SU-DHL-6 (cell line): ENCODE measurements around the gene CCDC187.
"Not testable (repeated sequence)": the region's sequence is repeated elsewhere in the genome, so short reads cannot be mapped to it uniquely, and the experiment has no call there.

Experiments
- H2AFZ ChIP-seq: fragments of 200-600 bp; sonication (generic); 2 replicates; pipeline ENCODE4 v1.6.1; 2014; ENCODE audit warnings: low read depth, mild to moderate bottlenecking, moderate library complexity, mixed read lengths, antibody characterized with exemption, low read length; ENCODE audit not compliant: severe bottlenecking
- H3F3A ChIP-seq: fragments of 200-600 bp; shearing (Covaris generic); 2 replicates; pipeline ENCODE4 v1.6.0; 2016; ENCODE audit warnings: antibody characterized with exemption, mild to moderate bottlenecking; ENCODE audit not compliant: insufficient read depth
- H3K27ac ChIP-seq: fragments of 200-600 bp; sonication (generic); 2 replicates; pipeline ENCODE4 v1.5.1; 2016; ENCODE audit warnings: low read depth, mild to moderate bottlenecking, low read length, moderate library complexity, mixed read lengths
- H3K27me3 ChIP-seq: fragments of 200-600 bp; sonication (generic), shearing (Covaris generic); 2 replicates; pipeline ENCODE4 v1.6.0; 2014; ENCODE audit warnings: mild to moderate bottlenecking, low read length
- H3K36me3 ChIP-seq: fragments of 200-600 bp; sonication (generic); 2 replicates; pipeline ENCODE4 v1.6.1; 2014; ENCODE audit warnings: mild to moderate bottlenecking, low read length, mixed read lengths
- H3K4me2 ChIP-seq: fragments of 300-600, 200-600 bp; shearing (Covaris generic), sonication (generic); 2 replicates; pipeline ENCODE4 v1.6.0; 2014; ENCODE audit warnings: low read length, low read depth, mild to moderate bottlenecking; ENCODE audit not compliant: poor library complexity, severe bottlenecking
- H3K4me3 ChIP-seq: fragments of 200-600 bp; sonication (generic); 2 replicates; pipeline ENCODE4 v1.5.1; 2014; ENCODE audit warnings: antibody characterized with exemption, low read length, mild to moderate bottlenecking, mixed read lengths; ENCODE audit not compliant: insufficient read depth, poor library complexity, severe bottlenecking
- H3K79me2 ChIP-seq: fragments of 200-600 bp; sonication (generic); 2 replicates; pipeline ENCODE4 v1.6.1; 2014; ENCODE audit warnings: mild to moderate bottlenecking, low read length, moderate library complexity; ENCODE audit not compliant: insufficient read depth
- H3K9ac ChIP-seq: fragments of 200-600 bp; sonication (generic); 2 replicates; pipeline ENCODE4 v1.7.0; 2014; ENCODE audit warnings: mild to moderate bottlenecking, low read length
- H3K9me2 ChIP-seq: fragments of 200-600 bp; sonication (generic); replicated peaks from 2 replicates; pipeline ENCODE4 v1.6.1; 2014; ENCODE audit warnings: low read length; ENCODE audit not compliant: insufficient read depth
- H3K9me3 ChIP-seq: fragments of 200-600 bp; sonication (generic); 2 replicates; pipeline ENCODE4 v1.6.1; 2014; ENCODE audit warnings: low read length, mixed read lengths; ENCODE audit not compliant: insufficient read depth
- H4K20me1 ChIP-seq: fragments of 200-600 bp; sonication (generic); 2 replicates; pipeline ENCODE4 v1.6.1; 2014; ENCODE audit warnings: low read depth, mild to moderate bottlenecking, antibody characterized with exemption, low read length, moderate library complexity, mixed read lengths
- CTCF ChIP-seq: fragments of 200-600 bp; sonication (generic); IDR thresholded peaks from one replicate; pipeline ENCODE4 v1.5.1; 2017; ENCODE audit warnings: antibody characterized with exemption, mild to moderate bottlenecking, low read length, moderate library complexity; ENCODE audit not compliant: insufficient read depth, poor library complexity, severe bottlenecking
- EZH2phosphoT487 ChIP-seq: fragments of 200-600 bp; sonication (generic), shearing (Covaris generic); conservative IDR thresholded peaks from 2 replicates; pipeline ENCODE4 v1.6.1; 2018; ENCODE audit warnings: mild to moderate bottlenecking, antibody characterized with exemption, low read length, moderate library complexity, mixed read lengths

Gene CCDC187

GRCh38 chr9:136323371-136323789 is 19.5 kb upstream of the CCDC187 start:
- TF ChIP-seq EZH2phosphoT487: no peak
- no peak for TF ChIP-seq CTCF
- Histone ChIP-seq H3K27ac (no peak overlapping the region), H4K20me1 (no peaks in the 10 kb centered on the region), H3F3A (no peaks in the 10 kb centered on the region), H3K9me2 (no peaks in the 10 kb centered on the region), H3K79me2 (no peaks in the 10 kb centered on the region), H3K4me3 (no peak overlapping the region), H3K9me3 (no peaks in the 10 kb centered on the region), H3K9ac (no peak overlapping the region), H3K36me3 (no peaks in the 10 kb centered on the region), H3K4me2 (no peak overlapping the region), H3K27me3 (no peaks in the 10 kb centered on the region), H2AFZ (no peak overlapping the region)

GRCh38 chr9:136322756-136323330 is 18.9 kb upstream of the CCDC187 start:
- TF ChIP-seq CTCF (no peak), EZH2phosphoT487 (no peak)
- Histone ChIP-seq H2AFZ (no peak overlapping the region), H4K20me1 (no peaks in the 10 kb centered on the region), H3F3A (no peaks in the 10 kb centered on the region), H3K4me3 (no peak overlapping the region), H3K36me3 (no peaks in the 10 kb centered on the region), H3K27me3 (no peaks in the 10 kb centered on the region), H3K4me2 (no peak overlapping the region), H3K9ac (no peak overlapping the region), H3K79me2 (no peaks in the 10 kb centered on the region), H3K9me2 (no peaks in the 10 kb centered on the region), H3K27ac (no peak overlapping the region), H3K9me3 (no peaks in the 10 kb centered on the region)

- no peaks in the 10 kb centered on the region for H3K27me3 ChIP-seq
- H3K9ac ChIP-seq: no peak overlapping the region
- H3K9me2 ChIP-seq: no peaks in the 10 kb centered on the region
- H3K4me2 ChIP-seq: no peak overlapping the region
- no peaks in the 10 kb centered on the region for H3K36me3 ChIP-seq
- H3F3A ChIP-seq: no peaks in the 10 kb centered on the region
- H3K27ac ChIP-seq: no peak overlapping the region
- TF ChIP-seq EZH2phosphoT487: no peak
- no peaks in the 10 kb centered on the region for H4K20me1 ChIP-seq
- H3K9me3 ChIP-seq: no peaks in the 10 kb centered on the region
- no peak overlapping the region for H2AFZ ChIP-seq
- H3K79me2 ChIP-seq: no peaks in the 10 kb centered on the region
- H3K4me3 ChIP-seq: no peak overlapping the region
These were observed 17.7 kb upstream of the CCDC187 start for GRCh38 chr9:136321561-136321960.

GRCh38 chr9:136320972-136321371 is 17.1 kb upstream of the CCDC187 start:
- not testable (repeated sequence) for H3K9me3 ChIP-seq, H3K9ac ChIP-seq, H2AFZ ChIP-seq, H3F3A ChIP-seq, H3K27me3 ChIP-seq, H3K27ac ChIP-seq, H3K4me3 ChIP-seq, H3K4me2 ChIP-seq, H3K9me2 ChIP-seq, H3K79me2 ChIP-seq, H3K36me3 ChIP-seq, H4K20me1 ChIP-seq

GRCh38 chr9:136319955-136320354 is 16.1 kb upstream of the CCDC187 start:
- H3K4me3 ChIP-seq, H3K36me3 ChIP-seq, H3K9me2 ChIP-seq, H3F3A ChIP-seq, H4K20me1 ChIP-seq, H3K27ac ChIP-seq, H3K9me3 ChIP-seq, H2AFZ ChIP-seq, H3K4me2 ChIP-seq, H3K9ac ChIP-seq, H3K79me2 ChIP-seq, H3K27me3 ChIP-seq: not testable (repeated sequence)

- H3K27ac ChIP-seq, H3K9ac ChIP-seq, H3K4me3 ChIP-seq, H3K79me2 ChIP-seq, H3K4me2 ChIP-seq, H3K36me3 ChIP-seq, H3K27me3 ChIP-seq, H2AFZ ChIP-seq, H3F3A ChIP-seq, H4K20me1 ChIP-seq, H3K9me2 ChIP-seq: not testable (repeated sequence)
- H3K9me3 ChIP-seq: peaks cover 13% of the 10 kb centered on the region; the same call in 1 of the 2 replicates
These were observed 15.3 kb upstream of the CCDC187 start for GRCh38 chr9:136319244-136319643.
